Activated T-cell treated with anti-CD3 and anti-CD28 coated beads, Interleukin-2, amount 50 U/mL, for 1 hour (primary cell): Measurements from ENCODE around the gene TSPOAP1.

ENCODE experiments used
- DNase-seq: peaks from one replicate; pipeline ENCODE4 v3.0.0-alpha.2; 2020

The TSPOAP1 gene

DNA sequence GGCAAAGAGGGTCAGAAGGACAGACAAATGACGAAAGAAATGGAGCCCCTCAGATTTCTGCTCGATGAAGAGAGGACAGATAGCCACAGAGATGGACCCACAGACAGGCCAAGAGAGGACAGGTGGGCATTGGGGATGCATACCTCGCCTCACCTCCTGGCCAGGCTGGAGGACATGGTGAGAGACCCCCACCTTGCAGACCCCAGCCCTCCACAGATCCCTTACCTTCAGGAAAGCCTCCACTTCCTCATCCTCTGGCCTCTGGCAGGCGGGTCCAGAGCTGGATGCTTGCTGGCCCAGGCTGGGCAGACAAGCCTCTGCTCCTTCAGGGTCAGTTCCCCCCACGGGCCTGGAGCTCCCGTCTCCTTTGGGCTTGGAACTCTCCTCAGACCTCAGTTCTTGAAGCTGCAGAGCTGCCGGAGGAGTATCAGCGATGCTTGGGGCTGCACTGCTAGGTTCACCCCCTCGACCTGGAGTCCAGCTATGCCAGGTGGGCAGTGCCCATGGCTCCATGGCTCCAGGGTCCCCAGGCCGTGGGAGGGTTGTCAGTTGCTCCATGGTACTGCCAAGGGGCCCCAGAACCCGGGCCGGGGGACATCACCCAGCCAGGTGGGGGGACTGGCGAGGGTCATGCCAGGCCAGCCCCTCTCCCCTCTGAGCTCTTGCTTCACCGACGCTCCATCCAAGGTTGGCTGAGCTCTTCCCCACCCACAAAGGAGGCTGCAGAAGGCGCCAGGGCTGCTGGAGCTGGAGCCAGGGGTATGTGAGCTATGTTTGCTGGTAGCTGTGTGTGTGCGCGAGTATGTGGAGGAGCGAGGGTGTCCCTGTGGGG, 1.0 kb downstream of the TSPOAP1 start:
- no peak for DNase-seq

DNA sequence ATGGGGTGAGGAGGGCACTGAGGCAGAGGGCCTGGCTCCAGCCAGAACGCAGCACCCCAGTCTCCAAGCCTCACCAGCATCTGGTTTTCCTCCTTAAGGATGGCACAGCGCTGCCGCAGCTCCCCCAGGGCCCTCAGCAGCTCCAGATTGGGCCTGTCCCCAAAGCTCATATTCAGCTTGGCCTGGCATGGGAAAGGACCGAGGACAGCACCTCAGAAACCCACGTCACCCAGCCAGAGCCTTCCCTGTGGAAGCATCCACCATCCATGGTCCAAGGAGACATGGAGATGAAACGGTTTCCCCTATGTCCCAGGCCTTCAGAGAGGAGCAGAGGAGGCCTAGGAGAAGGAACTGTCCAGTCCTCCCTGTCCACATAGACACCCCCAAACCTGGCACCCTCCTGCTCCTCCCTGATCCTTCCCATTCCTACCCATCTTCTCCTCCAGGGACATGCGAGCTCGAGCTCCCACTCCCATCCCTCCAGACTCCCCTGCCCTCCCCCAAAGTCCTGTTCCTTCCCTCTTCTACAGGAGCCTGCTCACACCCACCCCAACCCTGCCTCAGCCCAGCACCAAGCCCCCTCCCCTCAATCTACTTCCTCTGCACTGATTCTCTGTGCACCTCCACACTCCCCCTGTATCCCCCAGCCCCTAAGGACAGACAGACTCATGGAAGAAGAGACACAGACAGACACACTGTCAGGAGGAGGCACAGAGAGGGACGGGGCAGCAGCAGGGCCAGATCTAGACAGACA, 1.8 kb downstream of the TSPOAP1 start:
- no peak for DNase-seq

DNA sequence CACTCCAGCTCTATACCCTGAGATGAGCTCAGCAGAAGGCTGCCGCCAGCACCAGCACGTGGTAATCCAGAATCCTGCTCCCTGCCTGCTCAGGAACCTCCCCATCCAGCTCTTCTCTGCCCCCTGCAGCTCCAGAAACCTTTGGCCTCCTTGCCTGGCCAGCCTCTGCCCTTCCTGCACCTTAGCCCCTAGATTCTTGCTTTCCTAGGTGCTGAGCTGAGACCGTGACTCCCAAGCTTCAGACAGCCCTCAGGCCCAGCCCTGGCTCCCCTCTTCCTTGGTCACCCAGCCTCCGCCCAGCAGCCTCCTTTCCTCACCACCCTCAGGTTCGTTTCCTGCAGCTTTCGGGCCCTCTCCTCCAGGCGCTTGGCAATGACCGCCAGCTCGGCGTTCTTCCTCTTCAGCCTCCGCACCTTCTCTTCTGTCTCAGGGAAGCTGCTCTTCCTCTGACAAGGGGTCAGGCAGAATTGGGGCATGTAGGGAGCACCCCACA, 2.6 kb downstream of the TSPOAP1 start:
- DNase-seq = no peak

DNA sequence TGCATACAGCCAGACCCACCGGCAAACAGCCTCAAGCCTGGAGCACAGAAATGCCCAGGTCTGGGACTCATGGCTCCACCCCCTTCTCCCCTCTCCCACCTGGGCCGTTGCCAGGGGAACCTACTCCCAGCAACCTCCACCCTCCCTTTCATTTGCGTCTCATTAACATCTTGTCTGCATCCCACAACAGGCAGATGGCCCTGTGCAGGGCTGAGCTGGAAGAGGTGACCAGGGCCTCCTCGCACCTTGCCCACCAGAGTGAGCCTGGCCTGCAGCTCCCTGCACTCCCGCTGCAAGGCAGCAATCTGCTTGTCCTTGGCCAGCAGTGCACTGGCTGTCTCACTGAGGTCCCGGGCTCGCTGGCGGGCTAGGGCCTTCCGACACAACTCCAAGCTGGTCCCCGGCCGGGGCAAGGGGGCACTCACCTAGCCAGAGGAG, 3.3 kb downstream of the TSPOAP1 start:
- DNase-seq = no peak

DNA sequence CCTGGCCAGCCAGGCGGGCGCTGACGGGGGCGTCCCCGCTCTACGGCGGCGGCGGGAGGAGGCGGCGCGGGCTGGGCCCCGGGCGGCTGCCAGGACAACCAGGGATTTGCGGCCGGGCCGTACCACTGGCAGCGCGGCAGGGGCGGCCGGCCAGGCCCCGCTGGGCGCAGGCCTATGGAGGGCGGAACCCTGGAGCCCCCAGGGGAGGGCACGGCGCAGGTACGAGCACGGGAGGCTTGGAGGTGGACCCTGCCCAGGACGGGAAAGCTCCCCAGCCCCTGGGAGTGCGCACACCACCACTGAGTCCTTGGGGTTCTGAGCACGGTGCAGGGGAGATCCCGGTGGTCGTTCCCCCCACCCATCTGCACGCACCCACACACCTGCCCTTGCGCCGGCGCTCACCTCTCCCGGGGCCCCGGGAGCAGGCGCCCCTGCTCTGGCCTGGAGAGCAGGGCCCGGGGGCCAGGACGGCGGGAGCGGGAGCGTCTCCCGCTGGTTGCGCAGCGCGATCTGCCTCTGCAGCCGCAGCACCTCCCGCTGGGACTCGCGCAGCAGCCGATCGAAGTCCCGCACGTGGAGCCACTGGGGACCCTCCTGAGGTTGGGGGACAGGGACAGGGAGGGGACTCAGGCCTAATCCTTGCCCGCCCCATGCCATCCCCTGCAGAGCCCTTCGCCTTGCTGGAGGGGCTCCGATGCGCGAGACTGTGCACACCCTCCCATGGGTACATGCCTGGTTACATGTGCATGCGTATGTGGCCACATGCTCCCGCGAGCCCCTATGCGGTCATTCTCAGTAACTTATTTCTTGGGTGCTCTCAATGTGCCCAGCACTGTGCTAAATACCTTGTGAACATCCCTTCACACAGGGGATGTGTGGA, 3.9 kb downstream of the TSPOAP1 start:
- DNase-seq = no peak

DNA sequence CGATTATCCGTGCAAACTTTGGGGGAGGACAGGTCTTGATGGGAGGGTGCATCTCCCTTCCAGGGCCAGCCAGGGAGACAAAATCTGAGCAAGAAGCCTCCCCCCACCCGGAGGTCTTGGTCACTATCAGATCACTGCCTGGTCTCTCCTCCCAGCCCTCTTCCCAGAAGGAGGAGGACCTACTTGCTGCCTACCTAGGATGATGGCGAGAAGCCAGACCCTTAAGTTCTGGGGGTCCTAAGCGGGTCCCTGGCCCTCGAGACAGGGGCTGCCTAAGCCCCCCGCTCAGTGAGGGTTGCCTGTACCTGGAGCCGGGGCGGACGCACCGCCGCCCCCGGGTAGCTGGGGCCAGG, 4.6 kb downstream of the TSPOAP1 start:
- no peak for DNase-seq

DNA sequence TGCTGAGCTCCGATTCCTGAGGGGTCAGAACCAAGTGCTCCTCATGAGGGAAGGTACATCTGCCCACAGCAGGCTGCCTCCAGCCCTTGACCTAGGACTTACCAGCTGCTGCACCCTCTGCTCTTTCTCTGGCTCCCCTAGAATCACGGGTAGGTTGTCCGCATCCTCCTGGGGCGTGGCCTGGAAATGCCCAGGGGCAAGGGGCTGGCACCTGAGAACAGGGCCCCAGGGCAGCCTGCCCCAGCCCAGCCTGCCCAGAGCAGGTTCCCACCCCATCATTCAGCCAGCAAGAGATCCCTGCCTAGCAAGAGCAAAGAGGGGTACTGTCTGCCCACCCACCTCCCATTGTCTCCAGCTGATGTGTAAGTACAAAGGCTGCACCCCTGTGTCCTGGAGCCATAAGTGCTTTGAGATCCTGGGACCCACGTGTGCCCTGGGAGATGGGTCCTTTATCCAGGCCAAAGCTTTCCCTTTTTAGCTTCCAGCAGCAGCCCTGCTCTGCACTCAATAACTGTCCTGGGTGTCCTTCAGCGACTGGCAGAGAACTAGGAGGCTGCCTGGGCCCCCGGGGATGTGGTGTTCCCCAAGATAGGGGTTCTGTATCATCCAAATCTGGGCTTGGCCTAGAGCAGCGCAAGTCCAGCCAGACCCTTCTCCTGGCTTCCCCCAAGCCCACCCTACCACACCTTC, 5.1 kb downstream of the TSPOAP1 start:
- no peak for DNase-seq

DNA sequence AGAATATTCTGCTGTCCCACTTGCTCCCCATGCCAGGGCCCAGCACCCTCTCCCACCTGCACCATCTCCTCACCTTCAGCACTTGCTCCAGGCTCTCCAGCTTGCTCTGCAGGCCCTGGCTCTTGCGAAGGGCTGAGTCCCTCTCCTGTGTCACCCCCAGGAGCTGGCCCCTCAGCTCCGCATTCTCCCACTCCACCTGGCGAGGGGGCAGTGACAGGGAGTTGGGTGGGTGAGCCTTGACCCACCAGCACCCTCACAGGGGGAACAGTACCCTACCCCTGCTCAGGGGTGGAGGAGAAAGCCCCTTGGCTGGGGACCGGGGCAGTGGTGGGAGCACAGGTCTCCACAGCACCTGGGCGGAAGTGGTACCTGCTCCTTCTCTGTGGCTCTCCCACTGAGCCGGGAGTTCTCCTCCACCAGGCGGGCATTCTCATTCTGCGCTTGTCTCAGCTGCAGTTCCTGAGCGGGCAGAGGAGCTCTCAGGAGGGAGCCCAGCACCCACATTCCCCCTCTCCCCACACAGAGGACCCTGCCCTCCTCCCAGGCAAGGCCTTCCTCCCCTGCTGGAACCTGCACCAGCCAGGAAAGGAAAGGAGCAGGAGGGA, 5.9 kb downstream of the TSPOAP1 start:
- no peak for DNase-seq

DNA sequence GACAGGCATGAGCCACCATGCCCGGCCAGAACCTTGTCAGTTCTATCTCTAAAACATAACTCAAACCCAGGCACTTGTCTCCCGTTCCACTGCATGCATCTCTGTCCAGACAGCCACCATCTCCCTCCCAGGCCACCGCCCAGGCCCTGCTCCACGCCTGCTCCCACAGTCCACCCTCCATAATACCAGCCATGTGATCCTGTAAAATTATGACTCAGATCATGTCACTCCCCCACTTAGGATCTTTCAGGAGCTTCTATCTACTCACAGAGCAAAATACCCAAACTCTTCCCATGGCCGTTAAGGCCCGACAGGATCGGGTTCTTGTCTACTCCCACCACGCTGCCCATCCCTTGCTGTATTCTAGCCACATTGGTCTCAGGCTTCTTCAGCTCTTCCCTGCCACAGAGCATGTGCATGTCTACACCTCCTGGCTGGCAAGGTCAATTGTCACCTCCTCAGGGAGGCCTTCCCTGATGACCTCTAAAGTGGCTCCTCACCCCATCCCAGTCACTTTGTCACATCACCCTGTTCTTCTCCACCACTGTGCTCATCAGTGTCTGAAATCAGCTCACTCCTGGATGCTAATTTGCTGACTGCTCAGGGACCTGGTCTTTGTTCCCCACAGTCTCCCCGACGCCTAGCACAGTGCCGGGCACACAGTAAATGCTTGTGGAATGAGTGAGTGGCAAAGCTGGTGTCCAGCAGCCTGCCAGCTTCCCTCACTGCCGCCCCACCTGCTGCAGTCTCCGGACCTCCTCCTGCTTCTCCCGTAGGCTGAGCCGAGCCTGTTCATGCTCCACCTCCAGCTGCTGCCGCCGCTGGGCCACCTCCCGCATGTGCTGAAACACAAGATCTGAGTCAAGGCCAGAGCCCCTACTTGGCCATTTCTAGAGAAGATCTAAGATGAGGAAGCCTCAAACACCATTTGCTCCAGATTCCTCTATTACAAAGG, 6.7 kb downstream of the TSPOAP1 start:
- peak; percentile 12 for DNase-seq

DNA sequence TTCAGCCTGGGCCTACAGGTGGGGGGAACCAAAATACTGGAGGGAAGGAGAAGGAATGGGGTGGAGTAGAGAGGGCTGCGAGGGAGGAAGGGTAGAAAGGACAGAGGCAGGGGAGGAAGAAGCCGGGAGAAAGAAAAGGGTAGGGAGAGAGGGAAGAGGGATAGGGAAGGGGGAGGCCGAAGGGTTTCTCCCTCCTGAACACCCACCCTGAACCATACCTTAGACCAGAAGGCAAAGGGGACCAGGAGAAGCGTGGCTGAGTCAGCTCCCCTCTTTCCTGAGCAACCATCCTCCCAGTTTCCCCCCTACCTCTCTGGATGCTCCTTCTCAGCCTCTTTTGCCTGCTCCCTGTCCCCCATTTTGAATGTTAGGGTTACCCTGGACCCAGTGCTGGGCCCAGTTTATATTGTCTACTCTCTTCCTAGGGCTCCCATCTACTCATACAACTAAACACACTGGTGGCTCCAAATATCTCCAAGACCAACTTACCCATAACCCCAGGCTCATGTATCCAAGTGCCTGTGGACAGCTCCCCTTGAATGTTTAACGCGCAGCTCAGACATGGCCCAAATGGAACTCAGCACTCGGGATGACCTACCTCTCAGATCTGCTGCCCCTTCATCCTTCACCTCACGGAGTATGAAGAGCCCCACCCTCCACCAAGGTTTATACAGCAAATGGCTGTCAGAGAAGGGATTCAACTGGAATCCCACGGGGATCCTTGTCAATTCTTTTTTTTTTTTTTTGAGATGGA, 7.8 kb downstream of the TSPOAP1 start:
- peak; percentile 4 for DNase-seq

DNA sequence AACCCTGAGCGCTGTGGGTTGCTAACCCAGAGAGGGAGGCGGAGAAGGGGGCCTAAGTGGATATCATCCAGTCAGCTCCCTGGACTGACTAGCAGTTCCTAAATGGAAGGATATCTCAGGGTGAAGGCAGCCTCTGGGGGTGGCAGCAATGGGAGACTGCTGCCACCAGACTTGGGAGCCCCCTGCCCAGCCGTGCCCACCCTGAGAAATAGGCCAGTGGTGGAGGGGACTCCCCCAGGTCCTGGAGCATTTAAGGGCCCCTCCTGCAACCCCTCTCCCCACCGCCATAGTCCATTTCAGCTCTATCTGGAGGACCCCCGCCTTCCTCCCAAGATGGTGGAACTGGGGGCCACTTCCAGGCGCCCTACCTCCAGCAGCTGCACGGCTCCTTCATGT, 8.4 kb downstream of the TSPOAP1 start:
- DNase-seq = peak; percentile 11

DNA sequence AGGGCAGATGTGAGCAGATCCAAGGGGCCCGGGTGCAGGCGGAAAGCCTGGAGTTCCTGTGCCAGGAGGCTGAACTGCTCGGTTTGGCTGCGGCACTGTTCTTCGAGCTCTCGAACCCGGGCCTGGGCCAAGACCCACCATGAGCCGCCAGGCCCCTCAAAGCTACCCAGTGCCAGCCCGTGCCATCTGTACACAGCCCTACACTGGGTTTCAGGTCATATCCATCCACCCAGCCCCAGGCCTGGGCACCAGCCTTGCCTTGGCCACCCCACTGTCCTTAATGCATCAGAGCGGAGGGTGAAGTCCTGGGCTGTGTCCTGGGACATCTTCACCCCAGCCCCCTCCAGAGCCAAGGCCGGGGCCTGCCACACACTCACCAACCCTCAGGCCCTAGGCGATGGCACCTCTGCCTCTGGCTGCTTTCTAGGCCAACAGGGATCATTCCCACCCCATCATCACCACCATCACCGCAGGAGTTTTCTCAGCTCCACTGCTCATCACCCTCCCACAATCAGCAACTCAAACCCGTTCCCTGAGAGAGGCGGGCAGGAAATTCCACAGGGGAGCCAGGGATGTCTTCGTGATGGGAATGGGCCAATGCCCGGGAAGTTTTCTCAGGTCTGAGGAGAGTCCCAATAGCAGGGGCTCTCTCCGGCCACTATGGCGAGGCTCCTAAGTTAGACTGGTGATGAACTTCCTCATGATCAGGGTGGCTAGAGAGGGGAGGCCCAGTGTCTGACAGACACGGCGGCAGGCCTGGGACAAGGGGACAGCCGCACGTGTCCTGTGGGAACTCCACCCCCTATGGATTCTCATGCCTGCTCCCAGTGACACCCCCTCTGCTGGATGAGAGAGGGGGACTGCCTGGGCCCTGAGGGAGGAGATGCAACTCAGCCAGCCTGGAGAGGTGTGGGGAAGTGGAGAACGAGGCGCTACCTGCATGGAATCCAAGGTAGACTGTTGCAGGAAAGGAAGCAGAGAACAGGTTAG, 9.1 kb downstream of the TSPOAP1 start:
- peak; percentile 15 for DNase-seq

DNA sequence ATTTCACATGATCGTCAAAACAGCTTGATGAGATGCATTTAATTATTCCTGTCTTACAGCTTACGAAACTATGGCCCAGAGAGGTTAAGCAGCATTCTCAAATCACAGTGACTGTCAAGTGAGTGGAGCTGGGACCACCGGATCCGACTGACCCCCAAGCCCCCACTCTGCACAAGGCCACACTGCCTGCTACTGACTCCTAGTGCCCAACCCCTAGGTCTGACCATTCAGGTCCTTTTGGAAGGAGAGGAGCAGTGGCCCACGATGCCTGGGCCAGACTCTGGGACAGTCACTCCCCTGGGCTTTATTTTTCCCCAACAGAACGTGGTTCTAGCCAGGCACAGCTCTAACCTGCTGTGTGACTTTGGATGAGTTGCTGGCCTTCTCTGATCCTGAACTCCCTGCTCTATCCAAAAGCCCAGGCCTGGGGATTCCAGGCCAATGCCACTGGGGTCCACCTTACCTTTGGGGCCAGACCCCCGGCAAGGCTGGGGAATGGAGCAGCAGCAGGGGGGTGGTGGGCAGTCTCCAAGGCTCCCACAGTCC, 9.9 kb downstream of the TSPOAP1 start:
- peak; percentile 16 for DNase-seq

DNA sequence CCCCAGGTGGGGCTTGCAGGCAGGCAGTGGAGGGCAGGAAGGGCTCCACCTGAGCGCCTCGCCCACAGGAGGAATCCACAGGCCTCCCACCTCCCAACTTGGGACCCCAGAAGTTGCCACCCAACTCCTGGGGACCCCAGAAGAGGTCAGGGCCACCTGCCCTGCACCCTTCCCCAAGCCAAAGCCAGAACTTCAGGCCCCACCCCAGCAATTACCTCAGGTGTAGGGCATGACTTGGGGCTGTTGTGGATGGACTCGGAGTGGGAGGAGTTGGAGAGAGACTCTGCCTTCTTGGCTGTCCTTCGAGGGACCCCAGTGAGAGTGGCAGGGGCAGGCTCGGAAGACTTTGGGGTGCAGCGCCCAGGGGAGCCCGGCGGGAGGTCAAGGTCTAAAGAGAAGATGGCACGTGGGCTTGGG, 10.5 kb downstream of the TSPOAP1 start:
- peak; percentile 19 for DNase-seq

DNA sequence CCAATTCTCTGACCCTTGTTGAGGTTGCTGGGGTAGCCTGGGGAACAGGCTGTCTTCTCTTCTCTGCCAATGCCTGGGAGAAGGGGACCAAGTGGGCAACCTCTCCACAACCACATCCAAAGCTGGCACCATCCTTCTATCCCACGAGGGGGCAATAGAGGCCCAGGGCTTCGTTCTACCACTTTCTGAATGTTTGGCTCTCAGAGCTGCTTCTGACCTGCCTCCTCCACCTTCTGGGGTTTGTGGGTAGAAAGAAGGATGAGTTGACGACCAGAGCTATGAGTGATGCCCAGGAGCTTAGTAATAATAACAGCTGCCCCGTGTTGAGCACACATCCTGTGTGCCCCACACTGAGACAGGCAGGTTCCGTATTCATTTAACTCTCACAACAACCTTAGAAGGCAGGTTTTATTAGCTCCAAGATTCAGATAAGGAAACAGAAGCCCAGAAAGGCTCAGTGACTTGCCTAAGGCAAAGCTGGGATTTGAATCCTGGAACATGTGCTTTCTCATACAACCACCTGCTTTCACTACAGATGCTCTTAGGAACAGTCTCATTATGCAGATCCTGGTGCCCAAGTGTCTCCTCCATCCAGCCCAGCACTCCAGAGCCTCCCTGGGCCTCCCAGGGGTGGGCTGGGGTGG, 11.1 kb downstream of the TSPOAP1 start:
- DNase-seq = peak; percentile 73

DNA sequence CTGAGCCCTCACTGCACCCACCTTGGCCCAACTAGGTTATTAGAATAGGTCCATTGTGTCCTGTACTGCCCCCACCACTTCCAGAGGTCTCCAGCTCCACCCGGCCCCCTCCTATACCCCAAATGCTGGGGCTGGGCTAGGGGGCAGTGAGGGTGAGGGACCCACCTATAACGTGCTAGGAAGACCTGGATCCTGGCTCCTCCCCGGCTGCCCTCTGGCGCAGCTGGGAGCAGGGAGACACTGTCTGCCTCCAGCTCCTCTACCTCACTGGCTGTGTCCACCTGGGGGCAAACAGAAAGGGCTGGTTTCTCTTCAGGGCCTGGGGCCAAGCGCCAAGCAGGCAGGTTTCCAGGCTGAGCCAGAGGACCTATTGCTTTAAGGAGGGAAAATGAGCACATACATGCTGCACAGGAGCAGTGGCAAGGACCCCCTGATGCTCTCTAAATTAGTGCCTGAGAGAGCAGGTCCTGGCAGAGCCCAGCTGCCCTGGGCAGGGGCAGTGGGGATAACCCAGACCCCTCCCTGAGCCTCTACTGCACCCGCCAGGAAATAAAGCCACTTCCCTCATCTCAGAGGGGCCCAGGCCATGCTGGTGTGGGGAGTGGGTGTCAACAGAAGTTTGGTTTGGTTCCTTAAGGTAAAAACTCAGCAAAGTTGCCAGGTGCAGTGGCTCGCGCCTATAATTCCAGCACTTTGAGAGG, 12.2 kb downstream of the TSPOAP1 start:
- peak; percentile 16 for DNase-seq

DNA sequence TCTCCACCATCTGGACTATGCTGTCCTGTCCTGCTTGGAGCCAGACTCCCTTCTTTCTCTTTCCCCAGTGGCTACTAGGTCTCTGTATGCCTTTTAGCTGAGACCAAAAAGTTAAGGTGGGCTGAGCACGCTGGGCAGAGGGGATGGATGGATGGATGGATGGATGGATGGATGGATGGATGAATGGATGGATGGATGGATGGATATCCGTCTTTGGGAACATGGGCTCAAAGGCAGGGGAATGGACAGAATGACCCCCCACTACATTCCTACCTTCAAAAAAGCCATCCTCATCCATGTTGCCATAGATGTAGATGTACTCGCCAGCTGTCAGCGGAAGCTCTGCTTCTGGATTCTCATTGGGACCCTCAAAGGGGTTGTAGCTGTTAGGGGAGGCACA, 12.8 kb downstream of the TSPOAP1 start:
- DNase-seq = no peak
